Gastroesophageal sphincter (tissue), 3 donors: ENCODE data around the gene NOSIP.

ENCODE experiments used
- POLR2A ChIP-seq, 2 donors: fragments of 450-650 bp; IDR thresholded peaks; one replicate each; pipeline ENCODE4 v1.6.1; 2017; ENCODE audit warnings: antibody characterized with exemption in 2 of 2, mild to moderate bottlenecking in 2 of 2, moderate library complexity in 1 of 2
- TF ChIP-seq, protein P1 (sequence below), 4 experiments: fragments of 200-600 bp in 2 of 4; fragments of 450-650 bp in 2 of 4; sonication (generic) in 1 of 4; IDR thresholded peaks; one replicate each; pipeline ENCODE4 v1.5.1; 2017 to 2019; ENCODE audit warnings: antibody characterized with exemption in 4 of 4, mild to moderate bottlenecking in 2 of 4, moderate library complexity in 2 of 4

DNA sequence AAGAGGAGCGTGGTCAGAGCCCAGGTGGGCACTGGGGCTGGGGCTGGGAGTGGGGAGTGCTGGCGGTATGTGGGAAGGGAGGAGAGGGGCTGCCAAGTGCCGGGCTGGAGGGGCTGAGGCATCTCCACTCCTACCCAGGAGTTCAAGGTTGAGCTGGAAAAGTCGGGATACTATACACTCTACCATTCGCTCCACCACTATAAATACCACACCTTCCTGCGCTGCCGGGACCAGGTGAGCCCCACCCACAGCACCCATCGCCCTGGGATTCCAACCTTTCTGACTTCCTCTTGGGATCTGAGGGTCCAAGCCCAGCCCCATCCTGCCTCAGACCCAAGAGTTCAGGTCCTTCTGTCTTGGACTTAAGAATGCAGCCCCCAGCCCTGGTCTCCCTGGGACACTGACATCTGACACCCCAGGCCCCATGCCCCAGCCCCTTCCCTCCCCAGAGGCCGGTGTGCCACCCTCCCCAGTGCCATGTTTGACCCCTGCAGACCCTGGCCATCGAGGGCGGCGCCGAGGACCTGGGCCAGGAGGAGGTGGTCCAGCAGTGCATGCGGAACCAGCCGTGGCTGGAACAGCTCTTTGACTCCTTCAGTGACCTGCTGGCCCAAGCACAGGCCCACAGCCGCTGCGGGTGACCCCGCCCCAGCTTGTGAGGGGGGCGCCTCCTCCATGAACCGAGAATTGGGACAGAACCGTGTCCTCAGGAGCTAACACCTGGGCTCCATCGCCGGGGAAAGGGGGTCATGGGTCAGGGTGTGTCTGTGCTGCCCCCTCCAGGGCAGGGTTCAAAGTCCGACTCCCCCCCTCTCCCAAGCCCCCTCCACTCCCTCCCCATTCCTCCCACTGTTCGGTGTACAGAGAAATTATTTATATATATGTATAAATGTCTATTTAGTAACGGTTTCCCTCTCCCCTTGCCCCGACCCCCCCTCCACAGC, 44.9 kb upstream of the NOSIP start:
- TF ChIP-seq, protein P1, sequence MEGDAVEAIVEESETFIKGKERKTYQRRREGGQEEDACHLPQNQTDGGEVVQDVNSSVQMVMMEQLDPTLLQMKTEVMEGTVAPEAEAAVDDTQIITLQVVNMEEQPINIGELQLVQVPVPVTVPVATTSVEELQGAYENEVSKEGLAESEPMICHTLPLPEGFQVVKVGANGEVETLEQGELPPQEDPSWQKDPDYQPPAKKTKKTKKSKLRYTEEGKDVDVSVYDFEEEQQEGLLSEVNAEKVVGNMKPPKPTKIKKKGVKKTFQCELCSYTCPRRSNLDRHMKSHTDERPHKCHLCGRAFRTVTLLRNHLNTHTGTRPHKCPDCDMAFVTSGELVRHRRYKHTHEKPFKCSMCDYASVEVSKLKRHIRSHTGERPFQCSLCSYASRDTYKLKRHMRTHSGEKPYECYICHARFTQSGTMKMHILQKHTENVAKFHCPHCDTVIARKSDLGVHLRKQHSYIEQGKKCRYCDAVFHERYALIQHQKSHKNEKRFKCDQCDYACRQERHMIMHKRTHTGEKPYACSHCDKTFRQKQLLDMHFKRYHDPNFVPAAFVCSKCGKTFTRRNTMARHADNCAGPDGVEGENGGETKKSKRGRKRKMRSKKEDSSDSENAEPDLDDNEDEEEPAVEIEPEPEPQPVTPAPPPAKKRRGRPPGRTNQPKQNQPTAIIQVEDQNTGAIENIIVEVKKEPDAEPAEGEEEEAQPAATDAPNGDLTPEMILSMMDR (IDR thresholded peaks at IDR 0.05): no peak
- no peak for TF ChIP-seq POLR2A (IDR thresholded peaks at IDR 0.05)
